ENCODE measurements around the gene GADD45G. TPM values are rescaled to one million over a fixed set of nuclear protein-coding genes. Genes with fewer than 3 reads are reported as not detected.
A peak's percentile ranks its signal among the peaks of the same experiment; 100 is the strongest.

GADD45G gene
- total RNA-seq, 1 donor from 2014 or later, result 124 TPM

DNA sequence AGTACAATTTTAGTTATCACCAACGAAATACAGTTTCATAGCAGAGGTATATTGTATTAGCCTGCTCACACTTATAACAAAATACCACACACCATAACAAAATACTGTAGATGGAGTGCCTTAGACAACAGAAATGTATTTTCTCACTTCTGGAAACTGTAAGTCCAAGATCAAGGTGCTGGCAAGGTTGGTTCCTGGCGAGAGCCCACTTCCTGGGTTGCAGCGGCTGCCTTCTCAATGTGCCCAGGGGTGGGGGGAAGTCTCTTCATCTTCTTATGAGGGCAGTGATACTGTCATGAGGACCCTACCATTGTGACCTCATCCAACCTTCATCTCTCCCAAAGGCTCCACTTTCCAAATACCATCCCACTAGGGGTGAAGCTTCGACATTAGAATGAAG is 30.5 kb upstream of the GADD45G start:
- no peak overlapping the region for H3K4me3 Mint-ChIP-seq (ENCODE audit: unreplicated experiment)
- H3K27ac Mint-ChIP-seq (ENCODE audit: unreplicated experiment), result no peak overlapping the region
- no peaks in the 10 kb centered on the region for H3K4me1 Mint-ChIP-seq (ENCODE audit: low read depth, unreplicated experiment)
- H3K36me3 Mint-ChIP-seq (ENCODE audit: unreplicated experiment), result no peaks in the 10 kb centered on the region
- peaks cover 5% of the 10 kb centered on the region for H3K27me3 Mint-ChIP-seq (ENCODE audit: unreplicated experiment)
- TF ChIP-seq, protein P1, sequence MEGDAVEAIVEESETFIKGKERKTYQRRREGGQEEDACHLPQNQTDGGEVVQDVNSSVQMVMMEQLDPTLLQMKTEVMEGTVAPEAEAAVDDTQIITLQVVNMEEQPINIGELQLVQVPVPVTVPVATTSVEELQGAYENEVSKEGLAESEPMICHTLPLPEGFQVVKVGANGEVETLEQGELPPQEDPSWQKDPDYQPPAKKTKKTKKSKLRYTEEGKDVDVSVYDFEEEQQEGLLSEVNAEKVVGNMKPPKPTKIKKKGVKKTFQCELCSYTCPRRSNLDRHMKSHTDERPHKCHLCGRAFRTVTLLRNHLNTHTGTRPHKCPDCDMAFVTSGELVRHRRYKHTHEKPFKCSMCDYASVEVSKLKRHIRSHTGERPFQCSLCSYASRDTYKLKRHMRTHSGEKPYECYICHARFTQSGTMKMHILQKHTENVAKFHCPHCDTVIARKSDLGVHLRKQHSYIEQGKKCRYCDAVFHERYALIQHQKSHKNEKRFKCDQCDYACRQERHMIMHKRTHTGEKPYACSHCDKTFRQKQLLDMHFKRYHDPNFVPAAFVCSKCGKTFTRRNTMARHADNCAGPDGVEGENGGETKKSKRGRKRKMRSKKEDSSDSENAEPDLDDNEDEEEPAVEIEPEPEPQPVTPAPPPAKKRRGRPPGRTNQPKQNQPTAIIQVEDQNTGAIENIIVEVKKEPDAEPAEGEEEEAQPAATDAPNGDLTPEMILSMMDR (IDR thresholded peaks at IDR 0.05; ENCODE audit: partially characterized antibody, unreplicated experiment), result no peak
- peaks cover 4% of the 10 kb centered on the region for H3K9me3 Mint-ChIP-seq (ENCODE audit: unreplicated experiment)
- DNase-seq, result no peak

- H3K4me3 Mint-ChIP-seq (ENCODE audit: unreplicated experiment), result no peak overlapping the region
- peaks cover 5% of the 10 kb centered on the region for H3K27me3 Mint-ChIP-seq (ENCODE audit: unreplicated experiment)
- no peak overlapping the region for H3K27ac Mint-ChIP-seq (ENCODE audit: unreplicated experiment)
- no peaks in the 10 kb centered on the region for H3K4me1 Mint-ChIP-seq (ENCODE audit: low read depth, unreplicated experiment)
- peaks cover 4% of the 10 kb centered on the region for H3K36me3 Mint-ChIP-seq (ENCODE audit: unreplicated experiment)
- no peak for DNase-seq
- peaks cover 5% of the 10 kb centered on the region for H3K9me3 Mint-ChIP-seq (ENCODE audit: unreplicated experiment)
- TF ChIP-seq, protein P1 (IDR thresholded peaks at IDR 0.05; ENCODE audit: partially characterized antibody, unreplicated experiment), result peak; percentile 91
Observed at GRCh38 chr9:89576404-89576839, 28.4 kb upstream of the GADD45G start.

- H3K27ac Mint-ChIP-seq (ENCODE audit: unreplicated experiment), result no peak overlapping the region
- H3K9me3 Mint-ChIP-seq (ENCODE audit: unreplicated experiment), result peaks cover 5% of the 10 kb centered on the region
- no peak for DNase-seq
- H3K4me1 Mint-ChIP-seq (ENCODE audit: low read depth, unreplicated experiment), result no peaks in the 10 kb centered on the region
- peaks cover 5% of the 10 kb centered on the region for H3K27me3 Mint-ChIP-seq (ENCODE audit: unreplicated experiment)
- TF ChIP-seq, protein P1 (IDR thresholded peaks at IDR 0.05; ENCODE audit: partially characterized antibody, unreplicated experiment), result no peak
- H3K36me3 Mint-ChIP-seq (ENCODE audit: unreplicated experiment), result peaks cover 4% of the 10 kb centered on the region
- no peak overlapping the region for H3K4me3 Mint-ChIP-seq (ENCODE audit: unreplicated experiment)
Observed at GRCh38 chr9:89577363-89577762, 27.4 kb upstream of the GADD45G start.

GRCh38 chr9:89579741-89580385 is 24.9 kb upstream of the GADD45G start:
- H3K36me3 Mint-ChIP-seq (ENCODE audit: unreplicated experiment), result peaks cover 11% of the 10 kb centered on the region

GRCh38 chr9:89586311-89586710 is 18.5 kb upstream of the GADD45G start:
- Mint-ChIP-seq H3K4me1 (ENCODE audit: low read depth, unreplicated experiment) (peaks cover 3% of the 10 kb centered on the region), H3K4me3 (ENCODE audit: unreplicated experiment) (no peak overlapping the region), H3K27me3 (ENCODE audit: unreplicated experiment) (no peaks in the 10 kb centered on the region), H3K9me3 (ENCODE audit: unreplicated experiment) (peaks cover 3% of the 10 kb centered on the region), H3K36me3 (ENCODE audit: unreplicated experiment) (peaks cover 7% of the 10 kb centered on the region), H3K27ac (ENCODE audit: unreplicated experiment) (no peak overlapping the region)
- no peak for DNase-seq
- TF ChIP-seq, protein P1 (IDR thresholded peaks at IDR 0.05; ENCODE audit: partially characterized antibody, unreplicated experiment), result no peak

More at GRCh38 chr9:89579741-89580385, 24.9 kb upstream of the GADD45G start:
- H3K27ac Mint-ChIP-seq (ENCODE audit: unreplicated experiment), result no peak overlapping the region
- no peaks in the 10 kb centered on the region for H3K4me1 Mint-ChIP-seq (ENCODE audit: low read depth, unreplicated experiment)
- no peak overlapping the region for H3K4me3 Mint-ChIP-seq (ENCODE audit: unreplicated experiment)
- TF ChIP-seq, protein P1 (IDR thresholded peaks at IDR 0.05; ENCODE audit: partially characterized antibody, unreplicated experiment), result no peak
- H3K27me3 Mint-ChIP-seq (ENCODE audit: unreplicated experiment), result peaks cover 4% of the 10 kb centered on the region
- DNase-seq, result no peak
- H3K9me3 Mint-ChIP-seq (ENCODE audit: unreplicated experiment), result peaks cover 5% of the 10 kb centered on the region
